HG02610 (cell line): Measurements from ENCODE around the gene CPXM2.

Experiments
- ATAC-seq: cut with Tn5 transposase; IDR thresholded peaks from one replicate; pipeline ENCODE4 v1.9.1; 2021; ENCODE audit warnings: mild to moderate bottlenecking, moderate library complexity; ENCODE audit not compliant: unreplicated experiment

The CPXM2 gene

GRCh38 chr10:123804716-123805115 is 86.9 kb downstream of the CPXM2 start:
- no peak for ATAC-seq

- no peak for ATAC-seq
These were observed 90.8 kb downstream of the CPXM2 start for GRCh38 chr10:123800821-123801220.

GRCh38 chr10:123800289-123800688 is 91.3 kb downstream of the CPXM2 start:
- no peak for ATAC-seq

GRCh38 chr10:123798856-123799255 is 92.8 kb downstream of the CPXM2 start:
- no peak for ATAC-seq

- ATAC-seq = no peak
These were observed 93.8 kb downstream of the CPXM2 start for GRCh38 chr10:123797813-123798212.

- ATAC-seq = no peak
These were observed 94.9 kb downstream of the CPXM2 start for GRCh38 chr10:123796736-123797135.

- ATAC-seq = no peak
These were observed 95.6 kb downstream of the CPXM2 start for GRCh38 chr10:123795846-123796590.

GRCh38 chr10:123795196-123795780 is 96.3 kb downstream of the CPXM2 start:
- ATAC-seq = no peak

GRCh38 chr10:123792248-123792978 is 99.2 kb downstream of the CPXM2 start:
- ATAC-seq = no peak

- ATAC-seq = no peak
These were observed 101.3 kb downstream of the CPXM2 start for GRCh38 chr10:123790132-123790885.

- ATAC-seq = no peak
These were observed 102.6 kb downstream of the CPXM2 start for GRCh38 chr10:123788981-123789380.

GRCh38 chr10:123787566-123787965 is 104.0 kb downstream of the CPXM2 start:
- ATAC-seq = no peak

- no peak for ATAC-seq
These were observed 104.7 kb downstream of the CPXM2 start for GRCh38 chr10:123786896-123787295.

GRCh38 chr10:123786306-123786705 is 105.3 kb downstream of the CPXM2 start:
- no peak for ATAC-seq

GRCh38 chr10:123784646-123785045 is 107.0 kb downstream of the CPXM2 start:
- ATAC-seq = no peak

GRCh38 chr10:123784216-123784615 is 107.4 kb downstream of the CPXM2 start:
- ATAC-seq = no peak

GRCh38 chr10:123783296-123783695 is 108.3 kb downstream of the CPXM2 start:
- ATAC-seq = no peak

GRCh38 chr10:123782549-123782948 is 109.1 kb downstream of the CPXM2 start:
- no peak for ATAC-seq

- no peak for ATAC-seq
These were observed 109.6 kb downstream of the CPXM2 start for GRCh38 chr10:123781956-123782500.

GRCh38 chr10:123781324-123781900 is 110.2 kb downstream of the CPXM2 start:
- no peak for ATAC-seq
